IMR-90 (cell line): ENCODE measurements around the gene KLC1. TPM values are rescaled to one million over a fixed set of nuclear protein-coding genes. Genes with fewer than 3 reads are reported as not detected.
A peak's percentile ranks its signal among the peaks of the same experiment; 100 is the strongest.

Experiments used
- ATAC-seq: fragments of 200-7000 bp; cut with Tn5 transposase; 2 replicates; pipeline ENCODE4 v1.9.1; 2020; ENCODE audit warnings: low read depth, mild to moderate bottlenecking, moderate library complexity
- BruUV-seq: library from RNA; stranded (reverse); fragments of 400-500 nt; replicated peaks from 2 replicates; lab custom pipeline; 2021; lab: Mats Ljungman, UMichigan
- CTCF ChIA-PET: fragments of 300-600 bp; formaldehyde crosslinking; extraction: SDS; loops from one replicate; lab custom pipeline; 2021; ENCODE audit warnings: antibody characterized with exemption; lab: Yijun Ruan, JAX
- POLR2A ChIA-PET: fragments of 300-600 bp; sonication (Branson Sonifier 250); formaldehyde crosslinking; loops from one replicate; lab custom pipeline; 2022; ENCODE audit warnings: antibody characterized with exemption; ENCODE audit not compliant: unreplicated experiment; lab: Charles Lee
- DNase-seq: peaks from one replicate; pipeline ENCODE4 v3.0.0; 2013
- H2AFZ ChIP-seq: replicated peaks from 2 replicates; pipeline ENCODE3; 2013; ENCODE audit warnings: low read length, mild to moderate bottlenecking; ENCODE audit not compliant: poor library complexity
- H2AK5ac ChIP-seq: 2 replicates; pipeline ENCODE4 v1.6.1; 2013; ENCODE audit warnings: low read depth, low read length, inconsistent platforms
- H2AK9ac ChIP-seq: replicated peaks from 2 replicates; pipeline ENCODE3; 2013; ENCODE audit warnings: mild to moderate bottlenecking, low read depth, low read length, moderate library complexity; ENCODE audit not compliant: poor library complexity
- H2BK120ac ChIP-seq: 2 replicates; pipeline ENCODE4 v1.6.1; 2013; ENCODE audit warnings: low read depth, low read length, inconsistent platforms
- H2BK15ac ChIP-seq: 3 replicates; pipeline ENCODE4 v1.6.1; 2013; ENCODE audit warnings: low read depth, low read length, inconsistent platforms
- H2BK20ac ChIP-seq: 2 replicates; pipeline ENCODE4 v1.6.1; 2013; ENCODE audit warnings: low read depth, mild to moderate bottlenecking, inconsistent platforms, low read length, moderate library complexity
- H2BK5ac ChIP-seq: 2 replicates; pipeline ENCODE4 v1.6.1; 2013; ENCODE audit warnings: mild to moderate bottlenecking, low read depth, low read length, inconsistent platforms; ENCODE audit not compliant: poor library complexity, severe bottlenecking
- H3K14ac ChIP-seq: replicated peaks from 2 replicates; pipeline ENCODE4 v1.6.1; 2013; ENCODE audit warnings: low read depth, low read length, inconsistent platforms
- H3K18ac ChIP-seq: 2 replicates; pipeline ENCODE4 v1.6.1; 2013; ENCODE audit warnings: low read depth, low read length, control low read depth
- H3K23ac ChIP-seq: 2 replicates; pipeline ENCODE4 v1.6.1; 2013; ENCODE audit warnings: low read depth, low read length, inconsistent platforms
- H3K27ac ChIP-seq: 2 replicates; pipeline ENCODE4 v1.5.1; 2013; ENCODE audit warnings: mild to moderate bottlenecking, control low read depth, low read length; ENCODE audit not compliant: insufficient read depth
- H3K27me3 ChIP-seq: 2 replicates; pipeline ENCODE4 v1.6.1; 2013; ENCODE audit warnings: low read length; ENCODE audit not compliant: control insufficient read depth, insufficient read depth
- H3K36me3 ChIP-seq: 2 replicates; pipeline ENCODE4 v1.6.1; 2013; ENCODE audit warnings: low read length, mixed read lengths; ENCODE audit not compliant: control insufficient read depth, insufficient read depth
- H3K4ac ChIP-seq: 2 replicates; pipeline ENCODE4 v1.6.1; 2013; ENCODE audit warnings: low read depth, low read length, inconsistent platforms
- H3K4me1 ChIP-seq: 2 replicates; pipeline ENCODE4 v1.6.1; 2013; ENCODE audit warnings: low read length, mixed read lengths; ENCODE audit not compliant: control insufficient read depth, insufficient read depth
- H3K4me2 ChIP-seq: 2 replicates; pipeline ENCODE4 v1.6.1; 2013; ENCODE audit warnings: low read depth, mild to moderate bottlenecking, control low read depth, low read length, moderate library complexity
- H3K4me3 ChIP-seq: 2 replicates; pipeline ENCODE4 v1.5.1; 2013; ENCODE audit warnings: low read depth, mild to moderate bottlenecking, control low read depth, low read length, moderate library complexity; ENCODE audit not compliant: insufficient read depth
- H3K56ac ChIP-seq: 2 replicates; pipeline ENCODE4 v1.6.1; 2013; ENCODE audit warnings: low read length, inconsistent platforms; ENCODE audit not compliant: insufficient read depth; ENCODE audit errors: extremely low read depth
- H3K79me1 ChIP-seq, 2 experiments: 2 replicates each; pipeline ENCODE4 v1.6.1; 2013; ENCODE audit warnings: low read length in 2 of 2, inconsistent platforms in 1 of 2, low read depth in 1 of 2
- H3K9ac ChIP-seq: 2 replicates; pipeline ENCODE4 v1.6.1; 2013; ENCODE audit warnings: low read depth, low read length, control low read depth
- H3K9me1 ChIP-seq: 2 replicates; pipeline ENCODE4 v1.6.1; 2013; ENCODE audit warnings: low read length, inconsistent platforms; ENCODE audit not compliant: insufficient read depth
- H3K9me3 ChIP-seq: 2 replicates; pipeline ENCODE4 v1.6.1; 2013; ENCODE audit warnings: low read length; ENCODE audit not compliant: control insufficient read depth, insufficient read depth
- H4K20me1 ChIP-seq: 2 replicates; pipeline ENCODE4 v1.6.1; 2013; ENCODE audit warnings: low read length, inconsistent platforms; ENCODE audit not compliant: insufficient read depth
- H4K5ac ChIP-seq: 2 replicates; pipeline ENCODE4 v1.6.1; 2013; ENCODE audit warnings: mild to moderate bottlenecking, low read depth, low read length, control low read depth
- H4K8ac ChIP-seq, 2 experiments: 2 replicates each; pipeline ENCODE4 v1.6.1; 2013; ENCODE audit warnings: low read depth in 2 of 2, low read length in 2 of 2, control low read depth in 1 of 2, inconsistent platforms in 1 of 2
- H4K91ac ChIP-seq: 2 replicates; pipeline ENCODE4 v1.6.1; 2013; ENCODE audit warnings: low read depth, low read length, inconsistent platforms; ENCODE audit not compliant: insufficient read depth
- BHLHE40 ChIP-seq: fragments of 150-350 bp; IDR thresholded peaks from 2 replicates; pipeline ENCODE4 v1.6.1; 2016; ENCODE audit warnings: mild to moderate bottlenecking, low read depth, low read length
- CEBPB ChIP-seq: IDR thresholded peaks from 2 replicates; pipeline ENCODE4 v1.6.1; 2012; ENCODE audit warnings: low read depth, low read length, improper control_type of control experiment
- WGBS, 2 experiments: methylation state at CpG; one replicate each; pipeline versions ENCODE4 v1.1.5 to v1.1.7; 2013; ENCODE audit warnings: missing lambda C conversion rate in 2 of 2; ENCODE audit not compliant: insufficient read length in 1 of 2; ENCODE audit errors: extremely low coverage in 2 of 2; 5-methylcytosine and 5-hydroxymethylcytosine counted together
- dilution Hi-C: fragments of 300-500 bp; cut with HindIII; formaldehyde crosslinking; loops from one replicate; pipeline ENCODE4 v1.14.3; 2018; ENCODE audit warnings: low sequenced_read_pairs; ENCODE audit not compliant: unreplicated experiment
- in situ Hi-C: fragments of 300-500 bp; cut with MboI; formaldehyde crosslinking; loops from 3 replicates; pipeline ENCODE4 v1.14.3; 2019; ENCODE audit warnings: low sequenced_read_pairs, inconsistent platforms, mixed read lengths
- intact Hi-C: fragments of 100-400 bp; cut with micrococcal nuclease; formaldehyde crosslinking; loops from 2 replicates; pipeline ENCODE4 v1.10.0; 2022
- polyA plus RNA-seq, 3 experiments: library from polyadenylated mRNA; depleted of rRNA; stranded (reverse); fragments of >200 nt; gene quantifications; 2 replicates each; pipeline ENCODE4 v1.2.3, GENCODE V29; 2012; ENCODE audit warnings: low replicate concordance in 1 of 3
- total RNA-seq: library from RNA; depleted of rRNA; stranded (reverse); fragments of >200 nt; gene quantifications from 2 replicates; pipeline ENCODE4 v1.2.3, GENCODE V29; 2012

The KLC1 gene
- total and polyA plus RNA-seq, 2 of the 4 experiments (the other 2 are of a cell fraction): 101 to 157 TPM

DNA sequence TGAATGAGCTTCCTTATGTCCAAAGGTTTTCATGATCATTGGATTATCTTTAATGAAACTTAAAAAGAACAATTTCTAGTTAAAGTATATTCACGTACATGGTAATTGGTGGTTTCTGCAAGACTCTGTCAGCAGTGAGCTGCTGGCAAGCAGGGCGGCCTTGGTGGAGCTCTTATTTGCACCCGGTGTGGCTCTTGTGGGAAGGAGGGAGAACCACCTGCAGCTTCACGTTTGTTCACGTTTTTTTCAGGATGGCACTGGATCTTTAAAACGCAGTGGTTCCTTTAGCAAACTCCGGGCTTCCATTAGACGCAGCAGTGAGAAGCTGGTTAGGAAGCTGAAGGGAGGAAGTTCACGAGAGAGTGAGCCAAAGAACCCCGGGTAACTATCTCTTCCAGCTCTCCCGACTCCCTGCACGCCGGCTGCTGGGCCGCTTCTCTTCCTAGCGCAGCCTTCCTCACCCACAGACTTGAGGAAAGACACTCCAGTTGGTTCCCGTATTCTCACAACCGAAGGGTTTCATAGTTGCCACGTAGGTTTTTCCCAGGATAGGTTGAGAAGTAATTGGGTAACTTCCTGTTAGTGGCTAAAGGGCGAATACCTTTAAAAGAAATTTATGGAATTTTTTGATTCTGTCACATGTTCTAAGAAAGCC lies 57.9 kb downstream of the KLC1 start:
- Histone ChIP-seq H2AK5ac (no peak overlapping the region), H2AK9ac (no peak overlapping the region), H3K4ac (peak overlapping the region; percentile 8; the same call in 1 of the 2 replicates), H2AFZ (no peak overlapping the region), H3K27ac (peak overlapping the region; percentile 19; the same call in 1 of the 2 replicates), H3K4me3 (no peak overlapping the region), H3K23ac (0 out of 2 replicates have a peak overlapping the region, but pooled peaks have one; percentile 16), H2BK20ac (no peak overlapping the region), H3K14ac (no peak overlapping the region), H3K9me3 (no peaks in the 10 kb centered on the region), H3K9me1 (peaks cover 10% of the 10 kb centered on the region; the same call in 1 of the 2 replicates), H3K4me2 (no peak overlapping the region), H4K20me1 (peaks cover 49% of the 10 kb centered on the region), H3K79me1 (peaks cover 43 to 72% of the 10 kb centered on the region in 2 experiments), H4K91ac (peak overlapping the region; percentile 33; the same call in 1 of the 2 replicates), H2BK15ac (no peak overlapping the region), H3K36me3 (peaks cover 52% of the 10 kb centered on the region), H3K27me3 (no peaks in the 10 kb centered on the region), H4K5ac (no peak overlapping the region), H4K8ac (peak overlapping the region; percentile 18 to 65; a peak in 2 of 4 replicates), H3K4me1 (peaks cover 8% of the 10 kb centered on the region), H3K9ac (no peak overlapping the region), H2BK120ac (no peak overlapping the region), H2BK5ac (no peak overlapping the region), H3K18ac (no peak overlapping the region), H3K56ac (no peak overlapping the region)
- ChIA-PET POLR2A (no interaction called here), CTCF (no interaction called here)
- DNase-seq (peak; percentile 55), ATAC-seq (no peak)
- 85% methylated on average over 4 of the region's 19 CpGs; no CpG with 5 or more reads in 1 of the 2 experiments for WGBS, 2 experiments
- intact Hi-C loops (no loop called here), dilution Hi-C loops (no loop called here), in situ Hi-C loops (loop anchor here (10.0 kb wide), 1 partner anchor 112 kb away; no protein-coding TSS in a partner anchor)
- peak; percentile 15; the same call in 1 of the 2 replicates for TF ChIP-seq CEBPB
- no peak for TF ChIP-seq BHLHE40
- no TSS peak for BruUV-seq
